Colonic mucosa (tissue), 4 donors: ENCODE measurements around the gene GRIA4. TPM values are rescaled to one million over a fixed set of nuclear protein-coding genes. Genes with fewer than 3 reads are reported as not detected.
"Not testable (repeated sequence)": the region's sequence is repeated elsewhere in the genome, so short reads cannot be mapped to it uniquely, and the experiment has no call there.

ENCODE experiments used
- DNase-seq: peaks from one replicate; pipeline ENCODE4 v3.0.0-alpha.2; 2020
- H3K27ac ChIP-seq: fragments of 200-600 bp; one replicate; pipeline ENCODE4 v1.8.0; 2021
- H3K27me3 ChIP-seq: fragments of 200-600 bp; one replicate; pipeline ENCODE4 v1.8.0; 2021
- H3K36me3 ChIP-seq: fragments of 200-600 bp; one replicate; pipeline ENCODE4 v1.8.0; 2021
- H3K4me1 ChIP-seq: fragments of 200-600 bp; one replicate; pipeline ENCODE4 v1.8.0; 2021; ENCODE audit warnings: mild to moderate bottlenecking
- H3K4me3 ChIP-seq: fragments of 200-600 bp; one replicate; pipeline ENCODE4 v1.8.0; 2021
- H3K9ac ChIP-seq, 2 donors: one replicate each; pipeline ENCODE4 v1.7.0; 2013; ENCODE audit warnings: control low read depth in 2 of 2, low read depth in 2 of 2, low read length in 2 of 2
- H3K9me3 ChIP-seq: fragments of 200-600 bp; one replicate; pipeline ENCODE4 v1.8.0; 2021
- intact Hi-C: fragments of 100-400 bp; cut with DNase I; formaldehyde crosslinking; loops from one replicate; pipeline ENCODE4 v1.14.1; 2022
- total RNA-seq, 2 donors: library from RNA; stranded (reverse); fragmentation: NEBNext Ultra II Directional in 1 of 2; extraction: Animal tissue kit (Norgen Biotek cat#: 25700) in 1 of 2; gene quantifications; one replicate each; pipeline ENCODE4 v1.2.1, GENCODE V29; 2021
- TF ChIP-seq, protein P1 (sequence below): fragments of 200-600 bp; IDR thresholded peaks from one replicate; pipeline ENCODE4 v1.8.0; 2022; ENCODE audit warnings: antibody characterized with exemption, mild to moderate bottlenecking
- donor health status: healthy.
- donor health status: DM: no; HTN: no; CAD: no.
- donor health status: DM: no; HTN: no; CAD: no.

Gene GRIA4
- total RNA-seq, 2 donors from 2014 or later: 0.67 to 0.69 TPM

GRCh38 chr11:105878510-105878909, 268.6 kb downstream of the GRIA4 start:
- TF ChIP-seq, protein P1, sequence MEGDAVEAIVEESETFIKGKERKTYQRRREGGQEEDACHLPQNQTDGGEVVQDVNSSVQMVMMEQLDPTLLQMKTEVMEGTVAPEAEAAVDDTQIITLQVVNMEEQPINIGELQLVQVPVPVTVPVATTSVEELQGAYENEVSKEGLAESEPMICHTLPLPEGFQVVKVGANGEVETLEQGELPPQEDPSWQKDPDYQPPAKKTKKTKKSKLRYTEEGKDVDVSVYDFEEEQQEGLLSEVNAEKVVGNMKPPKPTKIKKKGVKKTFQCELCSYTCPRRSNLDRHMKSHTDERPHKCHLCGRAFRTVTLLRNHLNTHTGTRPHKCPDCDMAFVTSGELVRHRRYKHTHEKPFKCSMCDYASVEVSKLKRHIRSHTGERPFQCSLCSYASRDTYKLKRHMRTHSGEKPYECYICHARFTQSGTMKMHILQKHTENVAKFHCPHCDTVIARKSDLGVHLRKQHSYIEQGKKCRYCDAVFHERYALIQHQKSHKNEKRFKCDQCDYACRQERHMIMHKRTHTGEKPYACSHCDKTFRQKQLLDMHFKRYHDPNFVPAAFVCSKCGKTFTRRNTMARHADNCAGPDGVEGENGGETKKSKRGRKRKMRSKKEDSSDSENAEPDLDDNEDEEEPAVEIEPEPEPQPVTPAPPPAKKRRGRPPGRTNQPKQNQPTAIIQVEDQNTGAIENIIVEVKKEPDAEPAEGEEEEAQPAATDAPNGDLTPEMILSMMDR: no peak
- no peaks in the 10 kb centered on the region for H3K27me3 ChIP-seq
- peak; percentile 25 for DNase-seq
- H3K9ac ChIP-seq: no peak overlapping the region
- no peaks in the 10 kb centered on the region for H3K36me3 ChIP-seq
- H3K9me3 ChIP-seq: no peaks in the 10 kb centered on the region
- no peak overlapping the region for H3K27ac ChIP-seq
- intact Hi-C loops: no loop called here
- H3K4me3 ChIP-seq: no peak overlapping the region
- no peaks in the 10 kb centered on the region for H3K4me1 ChIP-seq

DNA sequence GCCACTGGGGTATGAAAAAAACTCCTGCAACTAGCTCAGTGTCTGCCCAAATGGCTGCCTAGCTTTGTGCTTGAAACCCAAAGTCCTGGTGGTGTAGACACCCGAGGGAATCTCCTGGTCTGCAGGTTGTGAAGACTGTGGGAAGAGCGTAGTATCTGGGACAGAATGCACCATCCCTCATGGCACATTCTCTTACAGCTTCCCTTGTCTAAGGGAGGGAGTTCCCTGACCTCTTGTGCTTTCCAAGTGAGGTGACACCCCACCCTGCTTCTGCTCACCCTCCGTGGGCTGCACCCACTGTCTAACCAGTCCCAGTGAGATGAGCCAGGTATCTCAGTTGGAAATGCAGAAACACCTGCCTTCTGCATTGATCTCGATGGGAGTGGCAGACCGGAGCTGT, 269.1 kb downstream of the GRIA4 start:
- H3K4me3 ChIP-seq, H3K27me3 ChIP-seq, H3K4me1 ChIP-seq, DNase-seq, H3K9ac ChIP-seq, H3K9me3 ChIP-seq, H3K36me3 ChIP-seq, H3K27ac ChIP-seq, intact Hi-C loops: not testable (repeated sequence)

GRCh38 chr11:105881027-105881426, 271.2 kb downstream of the GRIA4 start:
- TF ChIP-seq, protein P1: no peak
- intact Hi-C loops: no loop called here
- Histone ChIP-seq H3K27me3 (no peaks in the 10 kb centered on the region), H3K4me1 (no peaks in the 10 kb centered on the region), H3K4me3 (no peak overlapping the region), H3K9ac (no peak overlapping the region), H3K27ac (no peak overlapping the region), H3K9me3 (no peaks in the 10 kb centered on the region), H3K36me3 (no peaks in the 10 kb centered on the region)
- DNase-seq: no peak

DNA sequence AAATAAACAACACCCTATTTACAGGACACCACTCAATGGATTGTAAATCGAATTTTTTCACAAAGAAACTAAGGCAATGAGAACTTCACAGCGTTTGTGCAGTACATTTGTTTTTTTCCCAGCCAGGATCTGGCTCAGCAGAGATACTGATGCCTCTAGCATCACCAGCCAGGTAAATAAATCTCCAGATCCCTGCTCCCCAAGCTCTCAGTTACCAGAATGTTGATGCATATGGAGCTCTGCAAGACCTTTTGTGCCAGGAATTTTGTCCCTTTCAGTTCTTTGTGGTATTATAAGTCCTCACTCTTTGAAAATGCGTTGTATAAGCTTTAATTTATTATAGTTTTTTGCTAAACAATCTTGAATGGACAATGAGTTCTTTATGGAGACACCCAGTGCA, 274.6 kb downstream of the GRIA4 start:
- TF ChIP-seq, protein P1: no peak

GRCh38 chr11:105891685-105892084, 281.8 kb downstream of the GRIA4 start:
- Histone ChIP-seq H3K4me1 (no peaks in the 10 kb centered on the region), H3K27ac (no peak overlapping the region), H3K4me3 (no peak overlapping the region), H3K9ac (no peak overlapping the region), H3K9me3 (no peaks in the 10 kb centered on the region), H3K27me3 (no peaks in the 10 kb centered on the region), H3K36me3 (no peaks in the 10 kb centered on the region)
- DNase-seq: no peak
- intact Hi-C loops: no loop called here
- TF ChIP-seq, protein P1: no peak

More for the DNA sequence above, 274.6 kb downstream of the GRIA4 start:
- no peak overlapping the region for H3K27ac ChIP-seq
- no peaks in the 10 kb centered on the region for H3K4me1 ChIP-seq
- H3K9ac ChIP-seq: no peak overlapping the region
- no peaks in the 10 kb centered on the region for H3K9me3 ChIP-seq
- H3K36me3 ChIP-seq: no peaks in the 10 kb centered on the region
- intact Hi-C loops: no loop called here
- DNase-seq: no peak
- H3K4me3 ChIP-seq: no peak overlapping the region
- H3K27me3 ChIP-seq: no peaks in the 10 kb centered on the region

DNA sequence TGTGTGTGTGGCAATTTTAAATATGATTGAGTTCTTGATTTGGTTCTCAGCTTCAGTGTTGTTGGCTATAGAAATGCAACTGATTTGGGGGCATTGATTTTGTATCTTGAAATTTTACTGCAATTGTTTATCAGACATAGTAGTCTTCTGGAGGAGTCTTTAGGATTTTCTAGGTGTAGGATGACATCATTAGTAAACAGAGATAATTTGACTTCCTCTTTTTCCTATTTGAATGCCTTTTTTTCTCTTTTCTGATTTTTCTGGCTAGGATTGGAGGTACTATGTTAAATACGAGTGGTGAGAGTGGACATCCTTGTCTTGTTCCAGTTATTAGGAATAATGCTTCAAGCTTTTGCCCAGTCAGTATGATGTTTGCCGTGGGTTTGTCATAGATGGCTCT, 287.3 kb downstream of the GRIA4 start:
- Histone ChIP-seq H3K9me3 (no peaks in the 10 kb centered on the region), H3K36me3 (no peaks in the 10 kb centered on the region), H3K9ac (no peak overlapping the region), H3K27ac (no peak overlapping the region), H3K4me3 (no peak overlapping the region), H3K27me3 (no peaks in the 10 kb centered on the region), H3K4me1 (no peaks in the 10 kb centered on the region)
- DNase-seq: no peak
- TF ChIP-seq, protein P1: no peak
- intact Hi-C loops: no loop called here
